ENCODE data around the gene VAMP2. TPM values are rescaled to one million over a fixed set of nuclear protein-coding genes. Genes with fewer than 3 reads are reported as not detected.

Gene VAMP2
- total and polyA plus RNA-seq, 10 of the 15 experiments (the other 5 are each of a cell fraction or from before 2014, with no cell fraction given) = 3.0 to 35.2 (median 25.0) TPM

DNA sequence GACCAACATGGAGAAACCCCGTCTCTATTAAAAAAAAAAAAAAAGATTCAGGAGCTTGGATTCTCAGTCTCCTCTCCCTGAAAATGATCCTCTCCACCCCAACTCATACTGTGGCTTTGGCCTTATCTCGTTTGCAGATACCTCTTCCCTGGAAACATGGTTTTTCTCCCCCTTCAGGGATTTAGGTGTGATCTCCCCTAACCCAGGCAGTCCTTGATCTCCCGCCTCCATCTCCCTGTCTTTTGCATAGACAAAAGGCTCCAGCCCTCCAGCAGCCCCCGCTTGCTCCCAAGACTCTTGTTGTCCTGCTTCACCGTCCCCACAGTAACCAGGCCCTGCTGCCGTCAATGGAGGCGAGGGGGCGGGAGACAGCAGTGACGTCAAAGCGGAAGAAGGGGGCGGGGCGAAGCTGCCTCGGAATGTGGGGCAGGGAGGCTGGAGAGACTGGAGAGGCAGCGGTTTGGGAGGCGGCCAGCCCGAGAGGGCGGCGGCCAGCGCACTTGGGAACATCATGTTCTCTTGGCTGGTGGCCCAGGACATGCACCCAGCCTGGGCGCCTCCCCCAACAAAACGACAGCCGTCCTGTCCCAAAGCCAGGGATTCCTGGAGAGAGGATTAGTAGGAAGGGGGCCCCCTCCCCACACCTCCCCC lies 8.7 kb downstream of the VAMP2 start (continued):
- TF ChIP-seq, protein P1, sequence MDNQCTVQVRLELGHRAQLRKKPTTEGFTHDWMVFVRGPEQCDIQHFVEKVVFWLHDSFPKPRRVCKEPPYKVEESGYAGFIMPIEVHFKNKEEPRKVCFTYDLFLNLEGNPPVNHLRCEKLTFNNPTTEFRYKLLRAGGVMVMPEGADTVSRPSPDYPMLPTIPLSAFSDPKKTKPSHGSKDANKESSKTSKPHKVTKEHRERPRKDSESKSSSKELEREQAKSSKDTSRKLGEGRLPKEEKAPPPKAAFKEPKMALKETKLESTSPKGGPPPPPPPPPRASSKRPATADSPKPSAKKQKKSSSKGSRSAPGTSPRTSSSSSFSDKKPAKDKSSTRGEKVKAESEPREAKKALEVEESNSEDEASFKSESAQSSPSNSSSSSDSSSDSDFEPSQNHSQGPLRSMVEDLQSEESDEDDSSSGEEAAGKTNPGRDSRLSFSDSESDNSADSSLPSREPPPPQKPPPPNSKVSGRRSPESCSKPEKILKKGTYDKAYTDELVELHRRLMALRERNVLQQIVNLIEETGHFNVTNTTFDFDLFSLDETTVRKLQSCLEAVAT (IDR thresholded peaks at IDR 0.05) = 0 out of 2 replicates have a peak, but pooled peaks have one; percentile 20
- TF ChIP-seq CBX3 (IDR thresholded peaks at IDR 0.05; ENCODE audit: borderline replicate concordance, low read depth) = no peak
- no peak for TF ChIP-seq BCL11A (IDR thresholded peaks at IDR 0.05; ENCODE audit: low read depth, low read length)
- TF ChIP-seq, protein P2, sequence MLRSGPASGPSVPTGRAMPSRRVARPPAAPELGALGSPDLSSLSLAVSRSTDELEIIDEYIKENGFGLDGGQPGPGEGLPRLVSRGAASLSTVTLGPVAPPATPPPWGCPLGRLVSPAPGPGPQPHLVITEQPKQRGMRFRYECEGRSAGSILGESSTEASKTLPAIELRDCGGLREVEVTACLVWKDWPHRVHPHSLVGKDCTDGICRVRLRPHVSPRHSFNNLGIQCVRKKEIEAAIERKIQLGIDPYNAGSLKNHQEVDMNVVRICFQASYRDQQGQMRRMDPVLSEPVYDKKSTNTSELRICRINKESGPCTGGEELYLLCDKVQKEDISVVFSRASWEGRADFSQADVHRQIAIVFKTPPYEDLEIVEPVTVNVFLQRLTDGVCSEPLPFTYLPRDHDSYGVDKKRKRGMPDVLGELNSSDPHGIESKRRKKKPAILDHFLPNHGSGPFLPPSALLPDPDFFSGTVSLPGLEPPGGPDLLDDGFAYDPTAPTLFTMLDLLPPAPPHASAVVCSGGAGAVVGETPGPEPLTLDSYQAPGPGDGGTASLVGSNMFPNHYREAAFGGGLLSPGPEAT (IDR thresholded peaks at IDR 0.05; ENCODE audit: low read depth) = peak; percentile 65; the same call in 1 of the 2 replicates
- peak; percentile 61 for TF ChIP-seq POLR2A (IDR thresholded peaks at IDR 0.05; ENCODE audit: low read depth, low read length)
- peak; percentile 73 for TF ChIP-seq NBN (IDR thresholded peaks at IDR 0.05)
- peak in 1 of 2 experiments; percentile 80; a peak in 2 of 3 replicates for TF ChIP-seq EGR1 (IDR thresholded peaks at IDR 0.05; ENCODE audit: borderline replicate concordance in 1 of 2, low read depth in 2 of 2, low read length in 2 of 2)
- no peak for TF ChIP-seq POU2F2 (IDR thresholded peaks at IDR 0.05; ENCODE audit: borderline replicate concordance, low read depth, low read length)
- 0 out of 2 replicates have a peak, but pooled peaks have one; percentile 71 for TF ChIP-seq HDGF (IDR thresholded peaks at IDR 0.05)
- no peak for TF ChIP-seq STAT3 (IDR thresholded peaks at IDR 0.05; ENCODE audit: low read depth, low read length)
- no peak for TF ChIP-seq ZNF384 (IDR thresholded peaks at IDR 0.05; ENCODE audit: borderline replicate concordance, low read depth, low read length)
- peak; percentile 79; the same call in 1 of the 2 replicates for TF ChIP-seq YY1 (IDR thresholded peaks at IDR 0.05; ENCODE audit: low read depth, low read length)
- TF ChIP-seq MXI1 (IDR thresholded peaks at IDR 0.05; ENCODE audit: low read depth, low read length) = 0 out of 2 replicates have a peak, but pooled peaks have one; percentile 20
- TF ChIP-seq, protein P3, sequence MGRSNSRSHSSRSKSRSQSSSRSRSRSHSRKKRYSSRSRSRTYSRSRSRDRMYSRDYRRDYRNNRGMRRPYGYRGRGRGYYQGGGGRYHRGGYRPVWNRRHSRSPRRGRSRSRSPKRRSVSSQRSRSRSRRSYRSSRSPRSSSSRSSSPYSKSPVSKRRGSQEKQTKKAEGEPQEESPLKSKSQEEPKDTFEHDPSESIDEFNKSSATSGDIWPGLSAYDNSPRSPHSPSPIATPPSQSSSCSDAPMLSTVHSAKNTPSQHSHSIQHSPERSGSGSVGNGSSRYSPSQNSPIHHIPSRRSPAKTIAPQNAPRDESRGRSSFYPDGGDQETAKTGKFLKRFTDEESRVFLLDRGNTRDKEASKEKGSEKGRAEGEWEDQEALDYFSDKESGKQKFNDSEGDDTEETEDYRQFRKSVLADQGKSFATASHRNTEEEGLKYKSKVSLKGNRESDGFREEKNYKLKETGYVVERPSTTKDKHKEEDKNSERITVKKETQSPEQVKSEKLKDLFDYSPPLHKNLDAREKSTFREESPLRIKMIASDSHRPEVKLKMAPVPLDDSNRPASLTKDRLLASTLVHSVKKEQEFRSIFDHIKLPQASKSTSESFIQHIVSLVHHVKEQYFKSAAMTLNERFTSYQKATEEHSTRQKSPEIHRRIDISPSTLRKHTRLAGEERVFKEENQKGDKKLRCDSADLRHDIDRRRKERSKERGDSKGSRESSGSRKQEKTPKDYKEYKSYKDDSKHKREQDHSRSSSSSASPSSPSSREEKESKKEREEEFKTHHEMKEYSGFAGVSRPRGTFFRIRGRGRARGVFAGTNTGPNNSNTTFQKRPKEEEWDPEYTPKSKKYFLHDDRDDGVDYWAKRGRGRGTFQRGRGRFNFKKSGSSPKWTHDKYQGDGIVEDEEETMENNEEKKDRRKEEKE (IDR thresholded peaks at IDR 0.05) = no peak
- TF ChIP-seq BHLHE40 (IDR thresholded peaks at IDR 0.05; ENCODE audit: borderline replicate concordance in 1 of 2, low read depth in 2 of 2, low read length in 1 of 2) = peak; percentile 13 to 37; a peak in 1 of 4 replicates
- TF ChIP-seq IKZF2 (IDR thresholded peaks at IDR 0.05) = peak; percentile 38 to 64; a peak in 1 of 4 replicates
- 0 out of 2 replicates have a peak, but pooled peaks have one; percentile 17 for TF ChIP-seq ELK1 (IDR thresholded peaks at IDR 0.05; ENCODE audit: low read depth, low read length)
- no peak for TF ChIP-seq STAT1 (conservative IDR thresholded peaks at IDR 0.05)
- TF ChIP-seq SREBF1 (IDR thresholded peaks at IDR 0.05; ENCODE audit: low read length) = no peak
- TF ChIP-seq TCF12 (IDR thresholded peaks at IDR 0.05; ENCODE audit: low read depth, low read length) = no peak
- TF ChIP-seq TBL1XR1 (IDR thresholded peaks at IDR 0.05; ENCODE audit: low read depth, low read length) = no peak
- no peak for TF ChIP-seq HDAC6 (IDR thresholded peaks at IDR 0.05; ENCODE audit: unreplicated experiment)

All from GM12878 (cell line).